Fibroblast of skin of back (primary cell): Measurements from ENCODE around the gene MTMR11.

Source experiments
- DNase-seq: peaks from one replicate; pipeline ENCODE4 v3.0.0-alpha.2; 2013

Gene MTMR11

GRCh38 chr1:149936992-149937705 is 470 bp upstream of the MTMR11 start:
- peak; percentile 37 for DNase-seq

DNA sequence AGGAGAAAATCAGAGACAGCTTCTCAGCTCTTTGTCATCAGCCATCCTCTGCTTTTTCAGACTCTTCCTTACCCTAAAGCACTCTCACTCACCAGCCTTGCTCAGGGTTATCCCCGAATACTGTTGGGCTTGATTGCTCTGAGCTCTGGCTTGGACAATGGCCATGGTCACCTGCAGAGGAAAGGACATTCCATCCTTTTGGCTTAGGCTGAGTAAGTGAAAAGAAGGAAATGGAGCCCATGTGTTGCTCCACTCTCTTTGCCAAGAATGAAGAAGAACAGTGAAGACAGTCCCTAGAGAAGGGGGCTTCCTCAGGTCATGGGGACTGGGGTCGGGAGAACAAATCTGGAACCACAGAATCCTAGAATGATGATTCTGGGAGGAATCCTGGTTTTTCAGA is 2.3 kb downstream of the MTMR11 start:
- DNase-seq, result no peak

DNA sequence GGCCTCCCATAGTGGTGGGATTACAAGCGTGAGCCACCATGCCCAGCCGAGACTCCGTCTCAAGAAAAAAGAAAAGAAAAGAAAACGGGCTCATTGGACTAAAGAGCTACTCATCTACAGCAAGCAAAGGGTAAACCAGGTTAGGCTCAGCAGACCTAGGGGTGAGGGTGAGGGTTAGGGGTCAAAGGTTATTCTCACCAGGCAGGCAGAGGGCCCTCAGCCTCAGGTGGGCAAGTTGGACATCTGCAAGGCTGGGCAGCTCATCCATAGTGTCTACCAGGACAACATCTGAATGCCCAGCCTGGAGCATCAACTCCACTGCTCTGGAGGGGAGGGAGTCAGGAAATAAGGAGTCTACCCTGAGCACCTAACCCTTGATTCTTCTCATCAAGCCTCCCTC is 3.5 kb downstream of the MTMR11 start:
- DNase-seq, result no peak

GRCh38 chr1:149932474-149932873 is 4.2 kb downstream of the MTMR11 start:
- no peak for DNase-seq

DNA sequence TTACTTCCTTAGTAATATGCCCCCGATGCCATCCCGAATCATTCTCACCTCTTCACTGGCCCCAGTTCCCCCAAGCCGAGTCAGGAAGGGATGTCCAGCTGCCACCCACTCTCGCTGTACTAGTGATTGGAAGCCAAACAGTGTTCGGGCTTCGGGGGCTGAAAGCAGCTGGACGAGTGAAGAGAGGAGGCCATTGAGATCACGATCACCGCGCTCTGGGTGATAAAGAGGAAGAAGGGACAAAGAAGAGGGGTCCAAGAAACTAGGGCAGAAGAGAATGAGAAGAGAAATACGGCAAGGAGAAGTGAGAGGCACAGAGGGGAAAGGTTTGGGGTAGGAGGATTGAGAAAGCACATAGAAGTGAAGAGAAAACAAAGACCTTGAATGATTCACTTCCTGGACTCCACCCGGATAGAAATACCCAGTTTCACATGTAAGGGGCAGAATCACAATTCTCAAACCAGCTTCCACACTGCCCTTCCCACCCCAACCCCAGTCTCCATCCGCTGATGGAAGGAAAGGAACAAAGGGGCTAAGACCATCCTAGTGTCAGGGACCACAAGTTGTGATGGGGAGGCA is 5.4 kb downstream of the MTMR11 start:
- DNase-seq, result peak; percentile 44

DNA sequence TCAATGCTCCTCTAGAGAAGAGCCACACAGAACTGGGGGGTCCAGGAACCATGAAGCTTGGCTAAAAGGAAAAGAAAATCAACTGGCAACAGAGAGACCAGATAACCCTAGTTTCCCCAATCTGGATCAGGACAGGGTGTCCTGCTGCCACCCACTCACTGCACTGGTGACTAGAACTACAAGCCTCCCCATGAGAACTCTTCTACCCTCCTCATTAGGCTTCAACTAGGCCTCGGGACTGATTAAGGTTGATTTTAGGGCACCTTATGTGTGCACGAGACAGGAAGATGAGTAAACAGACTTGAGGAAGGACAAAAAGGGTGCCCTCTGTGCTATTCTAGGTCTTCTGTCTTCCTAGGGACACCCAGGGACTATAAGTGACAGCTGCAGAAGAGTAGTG is 6.8 kb downstream of the MTMR11 start:
- DNase-seq, result no peak

DNA sequence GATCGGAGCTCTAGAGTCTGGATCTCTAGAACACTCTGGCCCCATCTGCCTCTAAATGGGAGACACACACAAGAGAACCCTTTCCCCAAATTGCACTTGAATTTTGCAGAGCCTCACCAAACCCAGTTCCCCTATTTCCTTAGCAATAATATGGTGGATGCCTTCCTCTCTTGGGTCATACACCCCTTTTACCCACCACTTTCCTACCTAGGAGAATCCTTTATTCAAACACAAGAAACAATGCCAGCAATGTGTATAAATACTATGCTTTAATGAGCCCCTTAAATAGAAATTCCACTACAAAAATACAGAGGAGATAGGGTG is 8.3 kb downstream of the MTMR11 start:
- DNase-seq, result no peak

- peak; percentile 93 for DNase-seq
These were observed 8.9 kb downstream of the MTMR11 start, which contains the start of gene SF3B4 for GRCh38 chr1:149927563-149928400. SF3B4 (minus strand) TSS chr1:149927803; CDS start chr1:149927759, 44 bp downstream.

DNA sequence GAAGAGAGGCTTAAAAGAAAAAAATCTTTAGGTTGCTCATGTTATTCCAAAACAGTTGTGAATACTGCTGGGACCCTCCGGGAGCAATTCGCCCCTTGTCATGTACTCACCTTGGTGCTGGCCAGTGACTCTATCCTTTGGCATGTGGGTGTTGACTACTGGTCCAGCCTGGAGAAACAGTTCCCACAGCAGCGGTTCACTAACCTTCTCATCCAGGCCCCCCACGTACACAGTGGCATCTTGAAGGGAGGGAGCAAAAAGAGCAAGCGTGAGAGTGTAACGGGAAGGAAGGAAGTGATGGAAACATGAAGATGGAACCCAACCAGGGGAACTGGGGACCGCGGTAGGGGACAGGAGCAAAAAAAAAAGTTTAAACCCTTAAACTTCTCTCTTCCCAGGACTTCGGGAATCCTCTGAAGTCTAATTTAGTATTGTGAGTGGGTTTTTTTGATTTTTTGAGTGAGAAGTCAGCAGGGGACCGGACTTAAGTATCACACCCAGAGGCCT is 9.6 kb downstream of the MTMR11 start:
- peak; percentile 40 for DNase-seq

DNA sequence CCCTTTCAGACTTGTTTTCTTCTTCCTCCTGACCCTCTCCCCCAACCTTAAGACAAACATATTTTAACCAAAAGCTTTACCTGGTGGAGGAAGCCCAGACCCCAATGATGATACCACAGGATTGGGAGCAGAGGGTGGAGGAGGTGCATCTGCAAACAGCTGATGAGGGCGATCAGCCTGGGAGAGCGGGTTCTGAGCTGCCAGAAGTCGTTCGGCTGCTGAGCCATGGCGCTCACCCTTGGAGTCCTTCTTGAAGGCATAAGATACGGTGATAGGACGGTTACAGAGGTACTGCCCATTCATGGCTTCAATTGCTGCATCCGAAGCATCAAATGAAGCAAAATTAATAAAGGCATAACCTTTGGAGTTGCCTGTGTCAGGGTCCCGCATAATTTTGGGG is 10.4 kb downstream of the MTMR11 start:
- no peak for DNase-seq

DNA sequence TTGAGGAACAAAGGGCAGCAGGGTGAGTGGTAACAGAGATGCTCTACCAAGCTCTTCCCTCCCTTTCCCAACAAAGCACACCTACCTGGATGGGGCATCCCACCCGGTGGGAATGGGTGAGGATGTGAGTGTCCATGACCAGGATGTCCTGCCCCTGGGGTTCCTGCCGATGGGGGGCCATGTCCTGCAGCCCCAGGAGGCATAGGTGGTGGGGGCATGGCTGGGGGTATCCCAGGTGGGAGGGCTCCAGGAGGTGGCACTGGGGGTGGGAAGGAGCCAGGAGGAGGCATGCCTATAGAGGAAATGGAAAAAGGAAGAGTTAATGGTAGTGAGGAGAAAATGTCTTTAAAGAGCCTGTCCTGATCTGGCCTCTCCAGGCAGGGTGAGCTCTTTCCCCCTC is 10.9 kb downstream of the MTMR11 start:
- DNase-seq, result no peak

DNA sequence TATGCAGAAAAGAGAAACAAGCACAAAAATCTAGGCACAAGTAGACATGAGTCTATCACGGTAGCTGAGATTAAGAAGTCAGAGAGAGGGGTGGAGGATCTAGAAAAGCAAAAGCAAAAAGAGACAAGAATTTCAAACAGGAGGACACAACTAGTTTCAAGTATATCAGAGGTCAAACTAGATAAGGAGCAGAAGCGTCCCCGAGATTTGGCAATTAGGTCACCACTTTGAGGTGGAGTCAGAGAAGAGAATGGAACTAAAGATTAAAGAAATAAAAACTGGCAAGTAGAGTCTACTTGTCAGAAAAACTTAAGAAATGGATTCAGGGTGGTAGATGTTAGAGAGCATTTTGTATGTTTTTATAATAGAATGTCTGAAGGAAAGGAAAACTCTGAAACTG is 11.3 kb downstream of the MTMR11 start:
- DNase-seq, result no peak

- DNase-seq, result no peak
These were observed 13.1 kb downstream of the MTMR11 start for GRCh38 chr1:149923626-149924025.

DNA sequence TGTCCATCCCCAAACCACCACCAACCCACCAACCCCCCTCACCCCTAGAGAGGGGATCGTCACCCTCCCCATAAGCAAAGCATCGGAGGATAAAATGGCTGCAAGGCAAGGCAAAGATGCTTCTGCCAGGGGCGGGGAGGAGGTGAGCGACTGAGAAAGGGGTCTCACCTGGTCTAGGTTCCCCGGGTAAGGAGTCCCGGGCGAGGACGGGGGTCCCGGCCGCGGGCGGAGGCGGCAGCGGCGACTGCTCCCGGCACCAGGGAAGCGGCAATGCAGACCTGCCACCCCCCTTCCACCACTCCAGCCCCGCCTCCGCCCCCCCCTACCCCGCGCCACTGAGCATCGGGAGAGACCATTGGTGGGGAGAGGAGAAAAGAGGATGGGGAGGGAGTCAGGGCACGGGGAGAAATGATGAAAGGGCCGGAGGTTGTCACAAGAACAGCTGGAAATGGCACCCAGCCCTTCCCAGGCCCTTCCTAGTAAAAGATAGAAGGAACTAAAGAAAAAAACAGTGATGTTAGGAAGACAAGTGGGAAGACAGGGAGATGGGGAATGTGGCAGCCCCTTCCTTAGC is 19.0 kb downstream of the MTMR11 start, which contains the start of gene SV2A:
TSS of gene SV2A (minus strand) at position 274 of the 574 bp plus-strand sequence. CDS start 4,004 bp downstream, outside the sequence.
- peak; percentile 72 for DNase-seq

DNA sequence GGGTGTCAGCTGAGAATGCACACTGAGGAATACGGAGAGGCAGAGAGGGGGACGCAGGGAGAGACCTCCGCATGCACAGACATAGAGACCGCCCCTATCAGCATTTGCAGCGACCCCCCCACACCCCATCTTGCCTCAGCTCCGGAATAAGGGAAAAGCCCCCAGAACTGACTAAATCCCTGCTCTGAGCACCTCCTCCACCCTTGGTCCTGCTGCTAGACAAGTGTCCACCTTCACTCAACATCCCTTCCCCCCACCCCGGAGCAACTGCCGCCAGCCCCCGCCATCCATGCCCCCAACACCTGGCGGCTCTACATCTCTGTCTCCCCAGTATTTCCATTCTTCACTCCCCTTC is 19.8 kb downstream of the MTMR11 start:
- no peak for DNase-seq

- peak; percentile 22 for DNase-seq
These were observed 20.3 kb downstream of the MTMR11 start for GRCh38 chr1:149916193-149916897.

GRCh38 chr1:149915429-149916192 is 21.1 kb downstream of the MTMR11 start:
- DNase-seq, result no peak

GRCh38 chr1:149914545-149914944 is 22.1 kb downstream of the MTMR11 start:
- no peak for DNase-seq

DNA sequence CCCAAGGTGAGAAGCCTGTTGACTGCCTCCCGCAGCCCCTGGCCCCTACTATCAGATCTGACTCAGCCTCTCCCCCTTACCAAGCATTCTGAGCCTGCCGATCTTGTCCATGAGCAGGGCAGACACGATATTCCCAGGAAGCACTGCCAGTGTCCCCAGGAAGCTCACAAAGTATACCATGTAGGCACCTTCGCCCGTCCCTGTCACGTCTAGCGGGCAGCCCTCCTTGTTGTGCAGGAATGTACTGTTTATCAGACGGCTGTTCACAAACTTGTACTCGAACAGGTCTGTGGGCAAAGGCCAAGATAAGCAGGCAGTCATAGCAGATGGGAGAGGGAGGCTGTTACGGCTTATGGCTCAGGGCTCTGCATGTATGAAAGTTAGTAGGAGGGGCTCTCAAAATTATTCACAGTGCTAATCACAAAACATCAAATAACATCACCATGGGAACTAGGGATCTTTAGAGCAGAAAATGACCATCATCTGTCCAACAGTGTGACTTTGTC is 30.1 kb downstream of the MTMR11 start:
- DNase-seq, result no peak

DNA sequence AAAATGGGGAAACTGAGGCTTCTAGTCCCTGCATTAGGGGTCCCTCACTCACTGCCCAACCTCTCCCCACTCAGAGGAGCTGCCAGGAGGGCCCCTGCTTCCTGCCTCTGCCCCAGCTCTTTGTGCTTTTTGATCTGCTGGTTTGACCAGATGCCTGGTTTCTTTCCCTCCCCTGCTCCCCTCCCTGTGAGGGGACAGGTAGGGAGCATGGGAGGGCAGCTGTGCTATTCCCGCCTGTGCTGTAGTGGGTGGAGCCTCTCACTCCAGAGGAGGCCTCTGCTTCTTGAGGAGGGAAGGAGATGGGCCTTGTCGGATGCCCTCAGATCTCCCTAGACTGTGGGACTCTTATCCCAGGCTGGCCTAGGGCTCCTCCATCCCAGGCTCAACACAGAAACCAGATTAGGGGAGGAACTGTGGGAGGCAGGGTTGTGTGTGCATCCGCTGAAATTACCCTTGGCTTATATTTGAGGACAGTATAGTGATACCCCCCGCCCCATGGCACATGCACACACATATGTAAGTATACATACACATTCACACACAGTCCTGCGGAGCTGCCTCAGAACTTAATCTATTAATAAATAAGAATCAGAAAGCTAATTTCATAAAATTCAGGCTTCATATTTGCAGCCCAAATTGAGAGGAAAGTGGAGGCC is 32.7 kb downstream of the MTMR11 start:
- DNase-seq, result no peak
